Breast epithelium (tissue), 3 donors: Measurements from ENCODE around the gene TGM2.

Experiments
- CTCF ChIP-seq, 3 donors: fragments of 450-650 bp; IDR thresholded peaks; one replicate each; pipeline ENCODE4 v1.5.1; 2016 to 2017; ENCODE audit warnings: antibody characterized with exemption in 3 of 3, mild to moderate bottlenecking in 3 of 3, moderate library complexity in 3 of 3
- POLR2A ChIP-seq: fragments of 450-650 bp; IDR thresholded peaks from one replicate; pipeline ENCODE4 v1.6.1; 2016; ENCODE audit warnings: antibody characterized with exemption, mild to moderate bottlenecking, moderate library complexity
- POLR2AphosphoS5 ChIP-seq, 3 donors: sonication (generic); formaldehyde crosslinking; IDR thresholded peaks; one replicate each; pipeline ENCODE4 v1.6.1; 2017; ENCODE audit warnings: antibody characterized with exemption in 3 of 3

- no peak for TF ChIP-seq POLR2A
- no peak for TF ChIP-seq CTCF (IDR thresholded peaks at IDR 0.05)
- TF ChIP-seq POLR2AphosphoS5 (IDR thresholded peaks at IDR 0.05): no peak
Measured at GRCh38 chr20:38110525-38111178, 54.4 kb downstream of the TGM2 start.
